ENCODE results near the gene RNF43.

Gene RNF43

DNA sequence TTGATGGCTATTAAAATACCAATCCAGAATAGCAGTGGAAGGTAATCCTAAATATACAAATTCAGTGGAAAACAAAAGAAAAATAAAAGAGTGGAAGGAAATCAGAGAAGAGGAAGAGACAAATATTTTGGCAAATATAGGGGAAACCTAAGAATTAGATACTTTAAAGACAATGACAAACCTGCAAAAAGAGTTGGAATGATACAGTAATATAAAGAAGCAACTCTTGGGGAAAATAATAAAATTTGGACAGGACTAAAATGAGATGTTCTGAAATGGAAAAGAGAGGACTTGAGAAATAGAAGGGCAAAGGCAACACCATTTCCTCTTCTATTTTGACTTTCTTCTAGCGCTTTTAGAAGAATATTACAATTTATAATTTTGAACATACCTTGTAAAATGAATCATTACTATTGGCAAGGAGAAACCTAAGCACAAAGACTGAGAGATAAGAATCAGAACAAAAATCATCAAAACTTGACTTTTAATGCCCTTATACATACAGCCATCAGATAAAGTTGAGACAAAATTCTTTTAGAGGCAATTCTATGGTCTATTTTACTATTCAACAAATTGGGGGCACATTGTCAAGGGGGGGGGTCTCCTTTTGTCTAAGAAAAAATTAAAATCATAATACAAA lies 5.2 kb downstream of the RNF43 start:
- TF ChIP-seq RAD21 (IDR thresholded peaks at IDR 0.05; ENCODE audit: low read depth) (no peak), EGR1 (IDR thresholded peaks at IDR 0.05) (no peak), NFIC (IDR thresholded peaks at IDR 0.05) (no peak), TAF1 (IDR thresholded peaks at IDR 0.05; ENCODE audit: low read depth) (no peak), CEBPB (IDR thresholded peaks at IDR 0.05) (no peak), TCF12 (IDR thresholded peaks at IDR 0.05; ENCODE audit: low read depth) (no peak), TEAD4 (IDR thresholded peaks at IDR 0.05) (no peak), EP300 (IDR thresholded peaks at IDR 0.05; ENCODE audit: borderline replicate concordance) (no peak), ZBTB7A (IDR thresholded peaks at IDR 0.05; ENCODE audit: low read depth) (no peak), CREB1 (IDR thresholded peaks at IDR 0.05; ENCODE audit: low read depth) (no peak), YY1 (IDR thresholded peaks at IDR 0.05; ENCODE audit: low read depth) (no peak), FOXM1 (IDR thresholded peaks at IDR 0.05; ENCODE audit: borderline replicate concordance, low read depth) (no peak)
- TF ChIP-seq, protein P1, sequence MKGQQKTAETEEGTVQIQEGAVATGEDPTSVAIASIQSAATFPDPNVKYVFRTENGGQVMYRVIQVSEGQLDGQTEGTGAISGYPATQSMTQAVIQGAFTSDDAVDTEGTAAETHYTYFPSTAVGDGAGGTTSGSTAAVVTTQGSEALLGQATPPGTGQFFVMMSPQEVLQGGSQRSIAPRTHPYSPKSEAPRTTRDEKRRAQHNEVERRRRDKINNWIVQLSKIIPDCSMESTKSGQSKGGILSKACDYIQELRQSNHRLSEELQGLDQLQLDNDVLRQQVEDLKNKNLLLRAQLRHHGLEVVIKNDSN (IDR thresholded peaks at IDR 0.05): no peak
- TF ChIP-seq, protein P2, sequence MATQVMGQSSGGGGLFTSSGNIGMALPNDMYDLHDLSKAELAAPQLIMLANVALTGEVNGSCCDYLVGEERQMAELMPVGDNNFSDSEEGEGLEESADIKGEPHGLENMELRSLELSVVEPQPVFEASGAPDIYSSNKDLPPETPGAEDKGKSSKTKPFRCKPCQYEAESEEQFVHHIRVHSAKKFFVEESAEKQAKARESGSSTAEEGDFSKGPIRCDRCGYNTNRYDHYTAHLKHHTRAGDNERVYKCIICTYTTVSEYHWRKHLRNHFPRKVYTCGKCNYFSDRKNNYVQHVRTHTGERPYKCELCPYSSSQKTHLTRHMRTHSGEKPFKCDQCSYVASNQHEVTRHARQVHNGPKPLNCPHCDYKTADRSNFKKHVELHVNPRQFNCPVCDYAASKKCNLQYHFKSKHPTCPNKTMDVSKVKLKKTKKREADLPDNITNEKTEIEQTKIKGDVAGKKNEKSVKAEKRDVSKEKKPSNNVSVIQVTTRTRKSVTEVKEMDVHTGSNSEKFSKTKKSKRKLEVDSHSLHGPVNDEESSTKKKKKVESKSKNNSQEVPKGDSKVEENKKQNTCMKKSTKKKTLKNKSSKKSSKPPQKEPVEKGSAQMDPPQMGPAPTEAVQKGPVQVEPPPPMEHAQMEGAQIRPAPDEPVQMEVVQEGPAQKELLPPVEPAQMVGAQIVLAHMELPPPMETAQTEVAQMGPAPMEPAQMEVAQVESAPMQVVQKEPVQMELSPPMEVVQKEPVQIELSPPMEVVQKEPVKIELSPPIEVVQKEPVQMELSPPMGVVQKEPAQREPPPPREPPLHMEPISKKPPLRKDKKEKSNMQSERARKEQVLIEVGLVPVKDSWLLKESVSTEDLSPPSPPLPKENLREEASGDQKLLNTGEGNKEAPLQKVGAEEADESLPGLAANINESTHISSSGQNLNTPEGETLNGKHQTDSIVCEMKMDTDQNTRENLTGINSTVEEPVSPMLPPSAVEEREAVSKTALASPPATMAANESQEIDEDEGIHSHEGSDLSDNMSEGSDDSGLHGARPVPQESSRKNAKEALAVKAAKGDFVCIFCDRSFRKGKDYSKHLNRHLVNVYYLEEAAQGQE (IDR thresholded peaks at IDR 0.05; ENCODE audit: low read depth): no peak
- TF ChIP-seq, protein P3, sequence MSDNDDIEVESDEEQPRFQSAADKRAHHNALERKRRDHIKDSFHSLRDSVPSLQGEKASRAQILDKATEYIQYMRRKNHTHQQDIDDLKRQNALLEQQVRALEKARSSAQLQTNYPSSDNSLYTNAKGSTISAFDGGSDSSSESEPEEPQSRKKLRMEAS (IDR thresholded peaks at IDR 0.05): no peak

DNA sequence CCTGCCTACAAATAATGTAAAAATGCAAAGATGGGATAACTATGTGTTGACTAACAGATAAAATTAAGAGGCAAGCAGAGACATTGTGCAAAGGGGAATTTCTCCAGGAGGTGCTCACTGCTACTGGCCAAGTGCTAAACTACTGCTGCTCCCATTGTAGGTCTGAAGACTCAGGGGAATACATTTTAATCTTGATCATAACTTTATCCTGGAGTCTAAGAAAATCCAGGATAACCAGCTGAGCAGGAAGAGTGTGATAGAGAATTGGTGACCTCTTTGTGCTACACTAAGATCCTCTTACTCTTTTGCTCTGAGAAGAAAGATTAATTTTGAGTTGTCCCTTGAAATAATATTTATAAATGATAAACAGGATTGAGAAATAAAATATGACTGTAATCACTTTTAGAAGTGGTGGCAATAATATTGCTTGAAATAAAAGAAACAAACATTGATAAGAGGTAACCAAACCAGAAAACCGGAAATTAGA lies 5.9 kb downstream of the RNF43 start:
- no peak for TF ChIP-seq FOXM1 (IDR thresholded peaks at IDR 0.05; ENCODE audit: borderline replicate concordance, low read depth)
- no peak for TF ChIP-seq CEBPB (IDR thresholded peaks at IDR 0.05)
- no peak for TF ChIP-seq NFIC (IDR thresholded peaks at IDR 0.05)
- TF ChIP-seq, protein P2 (IDR thresholded peaks at IDR 0.05; ENCODE audit: low read depth): no peak
- no peak for TF ChIP-seq TEAD4 (IDR thresholded peaks at IDR 0.05)
- no peak for TF ChIP-seq CREB1 (IDR thresholded peaks at IDR 0.05; ENCODE audit: low read depth)
- no peak for TF ChIP-seq RAD21 (IDR thresholded peaks at IDR 0.05; ENCODE audit: low read depth)
- TF ChIP-seq ZBTB7A (IDR thresholded peaks at IDR 0.05; ENCODE audit: low read depth): no peak
- TF ChIP-seq, protein P3 (IDR thresholded peaks at IDR 0.05): no peak
- TF ChIP-seq TAF1 (IDR thresholded peaks at IDR 0.05; ENCODE audit: low read depth): no peak
- TF ChIP-seq EGR1 (IDR thresholded peaks at IDR 0.05): no peak
- TF ChIP-seq TCF12 (IDR thresholded peaks at IDR 0.05; ENCODE audit: low read depth): no peak
- TF ChIP-seq EP300 (IDR thresholded peaks at IDR 0.05; ENCODE audit: borderline replicate concordance): no peak
- TF ChIP-seq, protein P1 (IDR thresholded peaks at IDR 0.05): no peak
- TF ChIP-seq YY1 (IDR thresholded peaks at IDR 0.05; ENCODE audit: low read depth): no peak

DNA sequence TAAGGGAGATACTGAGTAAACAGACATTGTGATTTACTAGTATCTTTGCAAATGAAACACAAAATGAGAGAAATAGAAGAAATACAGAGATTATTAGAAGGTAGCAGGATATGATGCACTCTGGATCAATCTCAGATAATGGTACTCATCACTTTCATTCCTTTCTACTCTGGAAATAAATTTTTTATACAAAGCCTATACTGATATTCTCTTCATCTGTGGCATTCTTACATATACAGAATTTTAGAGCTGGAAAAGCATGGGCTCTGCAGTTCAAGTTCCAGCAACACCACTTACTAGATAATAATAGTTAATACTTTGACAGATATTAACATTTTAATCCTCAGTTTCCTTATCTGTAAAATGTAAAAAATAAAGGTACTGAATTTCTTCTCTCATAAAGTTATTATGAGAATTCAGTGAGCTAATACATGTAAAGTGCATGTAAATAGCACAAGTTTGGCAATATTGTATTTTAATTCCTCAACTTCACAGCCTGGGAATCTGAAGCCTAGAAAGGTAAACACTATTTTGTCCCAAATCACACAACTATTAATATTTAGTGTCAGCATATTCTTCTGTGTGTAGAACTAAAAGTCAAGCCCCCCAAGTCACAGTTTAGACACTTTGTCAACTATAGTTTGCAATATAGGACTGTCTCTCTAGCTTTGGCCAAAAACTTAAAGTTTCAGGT lies 6.5 kb downstream of the RNF43 start:
- TF ChIP-seq EP300 (IDR thresholded peaks at IDR 0.05; ENCODE audit: borderline replicate concordance) (no peak), ZBTB7A (IDR thresholded peaks at IDR 0.05; ENCODE audit: low read depth) (no peak), CEBPB (IDR thresholded peaks at IDR 0.05) (no peak), CREB1 (IDR thresholded peaks at IDR 0.05; ENCODE audit: low read depth) (no peak), TCF12 (IDR thresholded peaks at IDR 0.05; ENCODE audit: low read depth) (no peak), TEAD4 (IDR thresholded peaks at IDR 0.05) (no peak), TAF1 (IDR thresholded peaks at IDR 0.05; ENCODE audit: low read depth) (no peak), RAD21 (IDR thresholded peaks at IDR 0.05; ENCODE audit: low read depth) (no peak), FOXM1 (IDR thresholded peaks at IDR 0.05; ENCODE audit: borderline replicate concordance, low read depth) (no peak), NFIC (IDR thresholded peaks at IDR 0.05) (no peak), YY1 (IDR thresholded peaks at IDR 0.05; ENCODE audit: low read depth) (no peak), EGR1 (IDR thresholded peaks at IDR 0.05) (no peak)
- TF ChIP-seq, protein P1 (IDR thresholded peaks at IDR 0.05): no peak
- TF ChIP-seq, protein P3 (IDR thresholded peaks at IDR 0.05): no peak
- TF ChIP-seq, protein P2 (IDR thresholded peaks at IDR 0.05; ENCODE audit: low read depth): no peak
